MCF 10A (cell line): ENCODE results near the gene INPP5D. TPM values are rescaled to one million over a fixed set of nuclear protein-coding genes. Genes with fewer than 3 reads are reported as not detected.

ENCODE experiments used
- BruUV-seq: library from RNA; stranded (reverse); fragments of 400-500 nt; replicated peaks from 2 replicates; lab custom pipeline; 2021; lab: Mats Ljungman, UMichigan
- CTCF ChIA-PET: fragments of 300-600 bp; sonication (Branson Sonifier 250); formaldehyde crosslinking; extraction: SDS; loops from one replicate; lab custom pipeline; 2021; ENCODE audit warnings: antibody characterized with exemption, inconsistent platforms; lab: Yijun Ruan, JAX
- POLR2A ChIA-PET: fragments of 300-600, 350-650 bp; sonication (Branson Sonifier 250); formaldehyde crosslinking; extraction: SDS; loops from one replicate; lab custom pipeline; 2020; ENCODE audit warnings: antibody characterized with exemption, inconsistent platforms; lab: Yijun Ruan, JAX
- DNase-seq: peaks from one replicate; pipeline ENCODE4 v3.0.0-alpha.2; 2018; ENCODE audit not compliant: unreplicated experiment
- H3K27ac Mint-ChIP-seq: one replicate; pipeline ENCODE4 v1.8.0; 2022; ENCODE audit warnings: mild to moderate bottlenecking, low read depth, mixed read lengths; ENCODE audit not compliant: unreplicated experiment
- H3K27me3 Mint-ChIP-seq: one replicate; pipeline ENCODE4 v1.8.0; 2022; ENCODE audit warnings: mixed read lengths; ENCODE audit not compliant: insufficient read depth, unreplicated experiment
- H3K36me3 Mint-ChIP-seq: one replicate; pipeline ENCODE4 v1.8.0; 2022; ENCODE audit warnings: mild to moderate bottlenecking, moderate library complexity, mixed read lengths; ENCODE audit not compliant: insufficient read depth, unreplicated experiment
- H3K4me1 Mint-ChIP-seq: one replicate; pipeline ENCODE4 v1.8.0; 2022; ENCODE audit warnings: mixed read lengths; ENCODE audit not compliant: insufficient read depth, unreplicated experiment
- H3K4me3 Mint-ChIP-seq: one replicate; pipeline ENCODE4 v1.8.0; 2022; ENCODE audit warnings: mild to moderate bottlenecking, moderate library complexity, mixed read lengths; ENCODE audit not compliant: unreplicated experiment
- H3K9me3 Mint-ChIP-seq: one replicate; pipeline ENCODE4 v1.8.0; 2022; ENCODE audit warnings: mixed read lengths; ENCODE audit not compliant: unreplicated experiment
- CTCF ChIP-seq: fragments of 200-600 bp; IDR thresholded peaks from one replicate; pipeline ENCODE4 v1.8.0; 2022; ENCODE audit warnings: antibody characterized with exemption, mild to moderate bottlenecking; ENCODE audit not compliant: unreplicated experiment
- intact Hi-C: fragments of 100-400 bp; cut with micrococcal nuclease; formaldehyde crosslinking; loops from 2 replicates; pipeline ENCODE4 v1.14.1; 2022
- total RNA-seq: library from RNA; stranded (reverse); gene quantifications from 2 replicates; pipeline ENCODE4 v1.2.3, GENCODE V29; 2022

The INPP5D gene
- total RNA-seq, 1 experiment from 2014 or later = 64.9 TPM

DNA sequence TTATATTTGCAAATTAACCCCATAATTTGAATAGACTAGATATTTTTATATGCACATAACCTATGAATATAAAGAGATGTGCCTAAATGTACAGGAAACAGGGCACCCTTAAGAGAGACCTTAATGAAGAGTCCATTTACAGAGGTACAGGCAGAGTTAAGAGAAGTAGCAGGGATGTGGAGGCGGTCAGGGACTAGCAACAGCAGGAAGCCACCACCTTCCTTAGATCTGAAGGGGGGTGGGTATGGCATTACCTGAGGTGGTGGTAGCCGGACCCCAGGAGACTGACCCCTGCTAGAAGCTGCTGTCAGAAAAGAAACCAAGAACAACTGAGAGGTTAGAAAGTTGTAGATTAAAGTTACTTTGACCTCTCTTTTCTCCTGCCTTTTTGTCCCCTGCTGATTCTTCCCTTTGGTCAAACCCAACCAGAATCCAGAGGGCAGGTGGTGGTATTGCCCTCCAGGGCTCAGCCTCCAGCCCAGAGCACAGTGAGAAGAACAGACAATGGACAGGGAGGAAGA, 166.4 kb downstream of the INPP5D start:
- TF ChIP-seq CTCF = no peak
- Mint-ChIP-seq H3K27ac (no peak overlapping the region), H3K27me3 (peaks cover 9% of the 10 kb centered on the region), H3K36me3 (no peaks in the 10 kb centered on the region), H3K9me3 (no peaks in the 10 kb centered on the region), H3K4me1 (no peaks in the 10 kb centered on the region), H3K4me3 (no peak overlapping the region)
- DNase-seq = no peak
- ChIA-PET CTCF (interaction anchor here (1.1 kb wide), 1 partner anchor 18 kb away, joined by 3 read pairs; no protein-coding TSS in a partner anchor), POLR2A (no interaction called here)
- intact Hi-C loops = no loop called here
- no TSS peak for BruUV-seq

DNA sequence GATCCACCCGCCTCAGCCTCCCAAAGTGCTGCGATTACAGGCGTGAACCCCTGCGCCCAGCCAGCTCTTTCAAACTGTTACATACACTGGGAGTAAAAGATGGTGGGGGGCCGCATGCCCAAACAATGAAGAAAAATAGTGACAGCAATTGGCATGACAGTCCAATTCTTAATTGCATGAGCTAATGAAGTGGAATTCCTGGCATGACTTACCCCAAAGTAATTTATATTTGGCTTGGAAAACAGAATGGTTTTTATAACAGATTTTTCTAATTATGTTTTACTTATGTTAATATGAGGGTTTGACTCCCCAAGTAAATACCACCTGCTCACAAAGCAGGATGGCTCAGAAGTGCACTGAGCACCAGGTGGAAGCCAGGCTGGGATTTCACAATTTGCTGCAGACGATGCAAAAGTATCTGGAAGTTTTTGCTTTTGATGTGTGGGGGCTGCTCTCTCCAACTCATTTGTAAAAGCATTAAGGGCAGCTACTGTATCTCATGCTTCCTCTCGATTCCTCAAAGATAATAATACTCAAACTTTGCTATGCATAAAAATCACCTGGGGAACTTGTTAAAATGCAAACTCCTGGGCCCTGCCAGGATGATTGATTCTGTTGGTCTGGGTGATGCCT, 167.3 kb downstream of the INPP5D start:
- Mint-ChIP-seq H3K4me1 (no peaks in the 10 kb centered on the region), H3K36me3 (no peaks in the 10 kb centered on the region), H3K9me3 (no peaks in the 10 kb centered on the region), H3K27me3 (peaks cover 9% of the 10 kb centered on the region), H3K4me3 (no peak overlapping the region), H3K27ac (no peak overlapping the region)
- TF ChIP-seq CTCF = no peak
- CTCF ChIA-PET = interaction anchor here (0.7 to 1.1 kb wide), 2 partner anchors 14 to 17 kb away, joined by 3 to 5 read pairs; no protein-coding TSS in a partner anchor
- DNase-seq = no peak
- intact Hi-C loops = no loop called here
- POLR2A ChIA-PET = interaction anchor here (1.0 kb wide), 1 partner anchor 17 kb away, joined by 4 read pairs; no protein-coding TSS in a partner anchor
- BruUV-seq = no TSS peak

DNA sequence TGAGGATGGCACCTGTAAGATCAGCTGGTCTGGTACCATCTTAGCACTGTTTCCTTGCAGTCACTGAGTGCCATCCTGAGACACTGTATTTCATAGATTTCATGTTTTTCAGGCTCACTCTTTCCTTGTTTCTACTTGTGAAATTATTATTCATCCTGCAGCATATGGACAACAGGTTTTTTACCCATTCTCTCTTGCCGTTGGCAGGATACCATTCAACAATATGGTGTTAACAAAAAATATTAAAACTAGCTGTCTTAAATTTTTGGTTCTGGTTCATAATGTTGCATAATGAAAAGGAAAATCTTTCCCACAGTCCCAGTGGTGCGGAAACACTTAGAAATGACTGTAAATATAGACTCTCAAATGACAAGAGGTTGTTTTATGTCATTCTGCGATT, 168.2 kb downstream of the INPP5D start:
- no TSS peak for BruUV-seq

More for the DNA sequence above, 168.2 kb downstream of the INPP5D start:
- CTCF ChIA-PET = interaction anchor here (0.7 kb wide), 1 partner anchor 13 kb away, joined by 5 read pairs; no protein-coding TSS in a partner anchor
- H3K4me1 Mint-ChIP-seq = no peaks in the 10 kb centered on the region
- no peaks in the 10 kb centered on the region for H3K9me3 Mint-ChIP-seq
- no peak for TF ChIP-seq CTCF
- POLR2A ChIA-PET = interaction anchor here (0.5 kb wide), 1 partner anchor 471 kb away, joined by 5 read pairs; no protein-coding TSS in a partner anchor
- no peak for DNase-seq
- no peak overlapping the region for H3K27ac Mint-ChIP-seq
- H3K27me3 Mint-ChIP-seq = peaks cover 9% of the 10 kb centered on the region
- intact Hi-C loops = no loop called here
- H3K36me3 Mint-ChIP-seq = no peaks in the 10 kb centered on the region
- no peak overlapping the region for H3K4me3 Mint-ChIP-seq
